B cell (primary cell): ENCODE results near the gene TM2D1. TPM values are rescaled to one million over a fixed set of nuclear protein-coding genes. Genes with fewer than 3 reads are reported as not detected.

Experiments used
- ATAC-seq: fragments of 200-7000 bp; cut with Tn5 transposase; one replicate; pipeline ENCODE4 v1.10.0; 2021; ENCODE audit warnings: low read depth, mild to moderate bottlenecking, moderate number of reproducible peaks, moderate library complexity
- CTCF ChIA-PET: fragments of 350-600 bp; sonication (Branson Sonifier 250); formaldehyde crosslinking; loops from one replicate; lab custom pipeline; 2021; ENCODE audit warnings: antibody characterized with exemption, inconsistent platforms; lab: Charles Lee
- POLR2A ChIA-PET: fragments of 350-600 bp; sonication (Branson Sonifier 250); formaldehyde crosslinking; loops from one replicate; lab custom pipeline; 2021; ENCODE audit warnings: antibody characterized with exemption; lab: Charles Lee
- DNase-seq: peaks from one replicate; pipeline ENCODE4 v3.0.0; 2013
- H2AFZ ChIP-seq: 2 replicates; pipeline ENCODE4 v1.6.1; 2012; ENCODE audit warnings: mild to moderate bottlenecking, low read depth, low read length; ENCODE audit not compliant: insufficient read depth, poor library complexity, severe bottlenecking
- H3K27ac ChIP-seq, 2 donors: 1 replicate in 1 of 2; 2 replicates in 1 of 2; pipeline ENCODE4 v1.5.1; 2012 to 2013; ENCODE audit warnings: low read length in 2 of 2, mild to moderate bottlenecking in 2 of 2, moderate library complexity in 1 of 2
- H3K27me3 ChIP-seq, 4 experiments: fragments of 200-600 bp in 1 of 4; sonication (generic) in 1 of 4; replicated peaks in 1 of 4; 1 replicate in 2 of 4; 2 replicates in 2 of 4; pipeline versions ENCODE4 v1.6.1 to v1.7.0; 2013 to 2016; ENCODE audit warnings: low read length in 3 of 4, mild to moderate bottlenecking in 2 of 4, mixed read lengths in 1 of 4, moderate library complexity in 1 of 4; ENCODE audit not compliant: insufficient read depth in 4 of 4, control insufficient read depth in 3 of 4; ENCODE audit errors: control extremely low read depth in 1 of 4
- H3K36me3 ChIP-seq, 2 experiments: replicated peaks in 1 of 2; 1 replicate in 1 of 2; 2 replicates in 1 of 2; pipeline versions ENCODE4 v1.6.1 to v1.7.1; 2013; ENCODE audit warnings: low read length in 1 of 2; ENCODE audit not compliant: insufficient read depth in 2 of 2, control insufficient read depth in 1 of 2; ENCODE audit errors: control extremely low read depth in 1 of 2, extremely low read depth in 1 of 2
- H3K4me1 ChIP-seq, 2 donors: fragments of 200-600 bp in 1 of 2; sonication (generic) in 1 of 2; 1 replicate in 1 of 2; 2 replicates in 1 of 2; pipeline versions ENCODE4 v1.5.1 to v1.6.1; 2013 to 2017; ENCODE audit warnings: low read length in 2 of 2; ENCODE audit not compliant: control insufficient read depth in 2 of 2, insufficient read depth in 2 of 2
- H3K4me2 ChIP-seq: replicated peaks from 2 replicates; pipeline ENCODE3; 2012; ENCODE audit warnings: mild to moderate bottlenecking, low read depth, low read length; ENCODE audit not compliant: poor library complexity, severe bottlenecking
- H3K4me3 ChIP-seq, 5 experiments: fragments of 200-600 bp in 1 of 5; sonication (generic) in 1 of 5; 1 replicate in 3 of 5; 2 replicates in 2 of 5; pipeline versions ENCODE4 v1.5.1 to v1.7.0; 2011 to 2016; ENCODE audit warnings: low read length in 4 of 5, mild to moderate bottlenecking in 4 of 5, low read depth in 2 of 5, control low read depth in 1 of 5, moderate library complexity in 1 of 5; ENCODE audit not compliant: insufficient read depth in 1 of 5; ENCODE audit errors: control extremely low read depth in 1 of 5, extremely low read depth in 1 of 5
- H3K79me2 ChIP-seq: fragments of 200-600 bp; sonication (generic); one replicate; pipeline ENCODE4 v1.6.0; 2016; ENCODE audit warnings: low read length; ENCODE audit not compliant: control insufficient read depth, insufficient read depth
- H3K9ac ChIP-seq: fragments of 200-600 bp; sonication (generic); 2 replicates; pipeline ENCODE4 v1.6.1; 2017; ENCODE audit warnings: mild to moderate bottlenecking, low read length, moderate library complexity
- H3K9me3 ChIP-seq, 3 donors: one replicate each; pipeline versions ENCODE4 v1.6.1 to v1.7.1; 2013; ENCODE audit warnings: low read length in 2 of 3; ENCODE audit not compliant: control insufficient read depth in 2 of 3, insufficient read depth in 1 of 3; ENCODE audit errors: control extremely low read depth in 1 of 3
- H4K20me1 ChIP-seq: 2 replicates; pipeline ENCODE4 v1.6.0; 2012; ENCODE audit warnings: mild to moderate bottlenecking, low read length; ENCODE audit not compliant: insufficient read depth, control insufficient read depth, poor library complexity, severe bottlenecking
- H3K27ac Mint-ChIP-seq: one replicate; pipeline ENCODE4 v1.8.0; 2021; ENCODE audit warnings: mixed read lengths
- H3K27me3 Mint-ChIP-seq: one replicate; pipeline ENCODE4 v1.8.0; 2021; ENCODE audit warnings: mixed read lengths
- H3K4me1 Mint-ChIP-seq: one replicate; pipeline ENCODE4 v1.8.0; 2021; ENCODE audit warnings: mixed read lengths
- H3K4me3 Mint-ChIP-seq: one replicate; pipeline ENCODE4 v1.8.0; 2021; ENCODE audit warnings: mixed read lengths
- H3K9me3 Mint-ChIP-seq: one replicate; pipeline ENCODE4 v1.8.0; 2022; ENCODE audit warnings: mixed read lengths; ENCODE audit not compliant: insufficient read depth
- CTCF ChIP-seq: fragments of 200-600 bp; IDR thresholded peaks from one replicate; pipeline ENCODE4 v1.8.0; 2022; ENCODE audit warnings: antibody characterized with exemption, mild to moderate bottlenecking
- EZH2 ChIP-seq: IDR thresholded peaks from 2 replicates; pipeline ENCODE4 v1.6.1; 2012; ENCODE audit warnings: borderline replicate concordance, low read depth, mild to moderate bottlenecking, moderate library complexity, low read length; ENCODE audit not compliant: insufficient read depth, poor library complexity, severe bottlenecking
- WGBS: methylation state at CpG from one replicate; pipeline ENCODE4 v1.1.5; 2013; ENCODE audit warnings: missing lambda C conversion rate; ENCODE audit not compliant: insufficient coverage; 5-methylcytosine and 5-hydroxymethylcytosine counted together
- intact Hi-C: fragments of 100-400 bp; cut with micrococcal nuclease; formaldehyde crosslinking; loops from one replicate; pipeline ENCODE4 v1.10.0; 2022
- polyA plus RNA-seq: library from polyadenylated mRNA; depleted of rRNA; stranded (reverse); fragments of >200 nt; gene quantifications from 2 replicates; pipeline ENCODE4 v1.2.3, GENCODE V29; 2012
- total RNA-seq, 2 donors: library from RNA; stranded (reverse); fragments of 120-200 nt in 1 of 2; gene quantifications; 1 replicate in 1 of 2; 2 replicates in 1 of 2; pipeline versions ENCODE4 v1.2.3 to v1.2.4, GENCODE V29; 2013 to 2022

Gene TM2D1
- total and polyA plus RNA-seq, 2 donors (not counting 1 experiment from before 2014, with no cell fraction given): 30.8 to 53.3 TPM

- ChIA-PET POLR2A (no interaction called here), CTCF (interaction anchor here (0.7 kb wide), 1 partner anchor 96 kb away, joined by 5 read pairs; no protein-coding TSS in a partner anchor)
- intact Hi-C loops: no loop called here
- TF ChIP-seq CTCF: no peak
- no peak for TF ChIP-seq EZH2
- H4K20me1 ChIP-seq: no peaks in the 10 kb centered on the region
- Mint-ChIP-seq H3K27me3 (no peaks in the 10 kb centered on the region), H3K4me3 (no peak overlapping the region), H3K9me3 (no peaks in the 10 kb centered on the region), H3K4me1 (no peaks in the 10 kb centered on the region), H3K27ac (no peak overlapping the region)
- H3K79me2 ChIP-seq: peaks cover 13% of the 10 kb centered on the region
- H3K4me1 ChIP-seq: no peaks in the 10 kb centered on the region
- H2AFZ ChIP-seq: no peak overlapping the region
- H3K9me3 ChIP-seq: no peaks in the 10 kb centered on the region
- H3K4me2 ChIP-seq: no peak overlapping the region
- no peak overlapping the region for H3K4me3 ChIP-seq
- no CpG with 5 or more reads among the region's 4 CpGs for WGBS
- no peak for ATAC-seq
- H3K27me3 ChIP-seq: no peaks in the 10 kb centered on the region
- no peak overlapping the region for H3K9ac ChIP-seq
- H3K36me3 ChIP-seq: no peaks in the 10 kb centered on the region
- no peak for DNase-seq
- no peak overlapping the region for H3K27ac ChIP-seq
Measured at GRCh38 chr1:61754545-61754944, 29.6 kb upstream of the TM2D1 start.

DNA sequence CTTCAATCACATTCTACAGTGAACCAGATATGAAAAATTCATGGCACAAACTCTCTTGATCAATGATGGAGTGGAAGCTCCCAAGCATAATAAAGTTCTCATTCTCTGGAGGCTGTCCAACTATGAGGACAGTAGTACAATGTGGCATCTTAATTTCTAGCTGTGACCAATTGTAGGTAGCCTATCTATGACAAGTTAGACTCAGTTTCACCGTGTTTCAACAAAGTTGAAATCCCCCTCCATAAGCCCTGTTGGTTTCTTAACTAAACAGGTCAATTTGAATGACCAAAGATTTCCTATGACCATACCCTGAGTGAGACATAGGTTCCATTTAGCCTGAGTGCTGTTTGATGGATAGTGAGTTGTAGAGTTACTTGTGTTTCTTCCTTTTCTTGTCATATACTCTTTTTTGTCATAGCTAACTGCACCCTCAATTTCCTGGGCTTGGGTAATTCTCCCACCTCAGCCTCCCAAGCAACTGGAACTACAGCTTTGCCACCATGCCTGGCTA, 29.1 kb upstream of the TM2D1 start:
- Histone ChIP-seq H3K4me1 (no peaks in the 10 kb centered on the region), H3K36me3 (no peaks in the 10 kb centered on the region), H4K20me1 (no peaks in the 10 kb centered on the region), H3K79me2 (peaks cover 13% of the 10 kb centered on the region), H2AFZ (no peak overlapping the region), H3K9ac (no peak overlapping the region), H3K9me3 (no peaks in the 10 kb centered on the region), H3K4me3 (no peak overlapping the region), H3K4me2 (no peak overlapping the region), H3K27ac (no peak overlapping the region), H3K27me3 (no peaks in the 10 kb centered on the region)
- no peak overlapping the region for H3K4me3 Mint-ChIP-seq
- DNase-seq (no peak), ATAC-seq (no peak)
- H3K27me3 Mint-ChIP-seq: no peaks in the 10 kb centered on the region
- WGBS: no CpG with 5 or more reads among the region's 1 CpG
- H3K9me3 Mint-ChIP-seq: no peaks in the 10 kb centered on the region
- ChIA-PET POLR2A (no interaction called here), CTCF (interaction anchor here (0.7 kb wide), 1 partner anchor 96 kb away, joined by 5 read pairs; no protein-coding TSS in a partner anchor)
- no peaks in the 10 kb centered on the region for H3K4me1 Mint-ChIP-seq
- intact Hi-C loops: no loop called here
- TF ChIP-seq EZH2 (no peak), CTCF (no peak)
- H3K27ac Mint-ChIP-seq: no peak overlapping the region
